Natural killer cell treated with Interleukin-12 subunit alpha and Interleukin-12 subunit beta and Interleukin-15 and Interleukin-18, amount 100 ng/mL, for 72 hours (primary cell): ENCODE measurements around the gene AMY1A. TPM values are rescaled to one million over a fixed set of nuclear protein-coding genes. Genes with fewer than 3 reads are reported as not detected.
"Not testable (repeated sequence)": the region's sequence is repeated elsewhere in the genome, so short reads cannot be mapped to it uniquely, and the experiment has no call there.

Experiments used
- ATAC-seq, 2 donors: fragments of 150-1000 bp; cut with Tn5 transposase in 1 of 2; sonication (Bioruptor Pico), chemical (Tn5 transposase) in 1 of 2; 2 replicates each; pipeline ENCODE4 v1.10.0; 2021
- DNase-seq: peaks from one replicate; pipeline ENCODE4 v3.0.0; 2022; ENCODE audit warnings: low spot score
- H3K27ac Mint-ChIP-seq, 2 donors: 1 replicate in 1 of 2; 2 replicates in 1 of 2; pipeline ENCODE4 v1.8.0; 2022; ENCODE audit warnings: mixed read lengths in 2 of 2, mild to moderate bottlenecking in 1 of 2, moderate library complexity in 1 of 2
- H3K27me3 Mint-ChIP-seq, 2 donors: 1 replicate in 1 of 2; 2 replicates in 1 of 2; pipeline ENCODE4 v1.8.0; 2022; ENCODE audit warnings: mixed read lengths in 2 of 2
- H3K36me3 Mint-ChIP-seq: one replicate; pipeline ENCODE4 v1.8.0; 2022; ENCODE audit warnings: mixed read lengths
- H3K4me1 Mint-ChIP-seq, 2 donors: 1 replicate in 1 of 2; 2 replicates in 1 of 2; pipeline ENCODE4 v1.8.0; 2022; ENCODE audit warnings: low read depth in 2 of 2, mixed read lengths in 2 of 2, mild to moderate bottlenecking in 1 of 2
- H3K4me3 Mint-ChIP-seq: one replicate; pipeline ENCODE4 v1.8.0; 2022; ENCODE audit warnings: mixed read lengths
- H3K9me3 Mint-ChIP-seq: 2 replicates; pipeline ENCODE4 v1.8.0; 2022; ENCODE audit warnings: mixed read lengths
- total RNA-seq, 2 donors: library from RNA; stranded (reverse); gene quantifications; one replicate each; pipeline ENCODE4 v1.2.3, GENCODE V29; 2022

Gene AMY1A
- total RNA-seq, 2 donors from 2014 or later: not detected

GRCh38 chr1:103710381-103710780 lies 54.8 kb downstream of the AMY1A start:
- not testable (repeated sequence) for H3K4me3 Mint-ChIP-seq, H3K27ac Mint-ChIP-seq, H3K27me3 Mint-ChIP-seq, H3K4me1 Mint-ChIP-seq, DNase-seq, H3K36me3 Mint-ChIP-seq, H3K9me3 Mint-ChIP-seq, ATAC-seq

Other genes starting within 250 kb of the AMY1A start
- gene RNPC3, start 130.1 kb upstream of the AMY1A start, total RNA-seq: 10 to 100 TPM; 15.7 to 16.8 TPM
- 1 to 10 TPM; 2.8 to 4.2 TPM for gene AMY2B, start 84.2 kb upstream of the AMY1A start, total RNA-seq
- gene AMY2A, start 38.3 kb upstream of the AMY1A start, total RNA-seq: not detected
- gene AMY1B, start 40.5 kb downstream of the AMY1A start, total RNA-seq: not detected
- not detected for gene AMY1C, start 94.1 kb downstream of the AMY1A start, total RNA-seq